ENCODE results near the gene LCN10. TPM values are rescaled to one million over a fixed set of nuclear protein-coding genes. Genes with fewer than 3 reads are reported as not detected.

Gene LCN10
- total and polyA plus RNA-seq, 2 of the 13 experiments (the other 11 are each of a cell fraction or from before 2014, with no cell fraction given): 0.53 to 0.61 TPM

GRCh38 chr9:136791516-136792276, 49.0 kb upstream of the LCN10 start (continued):
- TF ChIP-seq NFE2 (CRISPR knock-in tag; IDR thresholded peaks at IDR 0.05) (no peak), ZNF256 (CRISPR knock-in tag; conservative IDR thresholded peaks at IDR 0.05) (no peak), PHF20 (CRISPR knock-in tag; IDR thresholded peaks at IDR 0.05) (no peak), RBM39 (IDR thresholded peaks at IDR 0.05; ENCODE audit: low read depth, low read length, poor library complexity, severe bottlenecking) (peak; percentile 37), ZNF768 (CRISPR knock-in tag; IDR thresholded peaks at IDR 0.05) (no peak), CC2D1A (CRISPR knock-in tag; IDR thresholded peaks at IDR 0.05) (0 out of 2 replicates have a peak, but pooled peaks have one; percentile 49), BRCA1 (CRISPR knock-in tag; IDR thresholded peaks at IDR 0.05) (0 out of 2 replicates have a peak, but pooled peaks have one; percentile 67), HMG20B (CRISPR knock-in tag; conservative IDR thresholded peaks at IDR 0.05) (no peak), PRPF4 (IDR thresholded peaks at IDR 0.05; ENCODE audit: low read depth, low read length, poor library complexity, severe bottlenecking) (no peak), MNT (IDR thresholded peaks at IDR 0.05) (no peak), ZNF572 (CRISPR knock-in tag; IDR thresholded peaks at IDR 0.05) (0 out of 2 replicates have a peak, but pooled peaks have one; percentile 60), CAMTA2 (CRISPR knock-in tag; IDR thresholded peaks at IDR 0.05; ENCODE audit: borderline replicate concordance) (0 out of 2 replicates have a peak, but pooled peaks have one; percentile 72), MED1 (CRISPR knock-in tag; IDR thresholded peaks at IDR 0.05) (no peak; the same call in 1 of the 2 replicates), SNRNP70 (IDR thresholded peaks at IDR 0.05; ENCODE audit: low read depth, low read length) (no peak), TMF1 (CRISPR knock-in tag; IDR thresholded peaks at IDR 0.05; ENCODE audit: low read depth) (0 out of 2 replicates have a peak, but pooled peaks have one; percentile 11), ZNF883 (CRISPR knock-in tag; IDR thresholded peaks at IDR 0.05; ENCODE audit: not compliant biosample characterization) (no peak), ZSCAN22 (CRISPR knock-in tag; IDR thresholded peaks at IDR 0.05) (no peak), ZNF367 (CRISPR knock-in tag; IDR thresholded peaks at IDR 0.05; ENCODE audit: borderline replicate concordance) (no peak), JUN (CRISPR knock-in tag; IDR thresholded peaks at IDR 0.05) (no peak), REPIN1 (CRISPR knock-in tag; IDR thresholded peaks at IDR 0.05; ENCODE audit: borderline replicate concordance, low read depth) (no peak), CSRNP1 (CRISPR knock-in tag; IDR thresholded peaks at IDR 0.05) (no peak; the same call in 1 of the 2 replicates), ZNF792 (CRISPR knock-in tag; IDR thresholded peaks at IDR 0.05) (no peak), NRL (CRISPR knock-in tag; IDR thresholded peaks at IDR 0.05; ENCODE audit: borderline replicate concordance) (peak; percentile 39; the same call in 1 of the 2 replicates), ZFP36 (IDR thresholded peaks at IDR 0.05; ENCODE audit: borderline replicate concordance, low read depth, low read length, partially characterized antibody) (no peak), ZNF501 (CRISPR knock-in tag; IDR thresholded peaks at IDR 0.05) (no peak), ZNF414 (CRISPR knock-in tag; IDR thresholded peaks at IDR 0.05) (peak; percentile 78; the same call in 1 of the 2 replicates)
- TF ChIP-seq, protein P1, sequence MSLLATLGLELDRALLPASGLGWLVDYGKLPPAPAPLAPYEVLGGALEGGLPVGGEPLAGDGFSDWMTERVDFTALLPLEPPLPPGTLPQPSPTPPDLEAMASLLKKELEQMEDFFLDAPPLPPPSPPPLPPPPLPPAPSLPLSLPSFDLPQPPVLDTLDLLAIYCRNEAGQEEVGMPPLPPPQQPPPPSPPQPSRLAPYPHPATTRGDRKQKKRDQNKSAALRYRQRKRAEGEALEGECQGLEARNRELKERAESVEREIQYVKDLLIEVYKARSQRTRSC (CRISPR knock-in tag; IDR thresholded peaks at IDR 0.05; ENCODE audit: low read depth): no peak
